ENCODE results near the gene TANK.
"Not testable (repeated sequence)": the region's sequence is repeated elsewhere in the genome, so short reads cannot be mapped to it uniquely, and the experiment has no call there.

TANK gene

DNA sequence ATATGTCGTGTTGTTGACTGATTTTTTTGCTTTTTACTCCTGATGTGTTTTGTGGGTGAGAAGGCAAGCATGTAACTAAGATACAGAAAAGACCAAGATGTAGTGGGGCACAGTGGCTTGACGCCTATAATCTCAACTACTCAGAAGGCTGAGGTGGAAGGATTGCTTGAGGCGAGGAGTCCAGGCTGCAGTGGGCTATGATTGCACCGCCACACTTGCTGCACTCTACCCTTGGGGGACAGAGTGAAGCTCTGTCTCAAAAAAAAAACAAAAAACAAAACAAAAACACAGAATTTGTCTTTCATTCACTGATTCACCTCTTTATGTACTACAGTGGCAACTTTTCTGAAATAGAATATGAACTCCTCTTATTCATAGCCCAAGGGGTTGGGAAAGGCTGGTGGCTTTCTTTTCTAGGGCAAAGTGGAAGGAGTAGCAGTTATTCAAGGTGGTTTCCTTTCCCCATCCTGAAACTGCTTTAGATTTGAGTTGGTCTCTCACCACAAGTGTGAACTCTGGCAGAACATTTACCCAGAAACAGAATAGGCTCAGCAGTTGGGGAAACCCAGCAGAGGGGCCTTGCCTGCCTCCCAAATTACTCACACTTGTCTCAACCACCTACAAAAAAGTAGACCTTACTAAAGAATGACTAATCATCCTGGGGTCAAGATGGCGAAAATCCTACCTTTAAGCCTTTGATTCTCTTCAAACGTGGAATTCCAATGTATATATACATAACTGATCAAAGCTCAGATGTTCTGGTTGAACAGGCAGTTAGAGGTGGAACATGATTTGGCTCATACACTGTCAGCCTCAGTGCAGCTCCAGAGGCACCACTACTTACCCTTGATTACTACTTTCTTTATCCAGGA lies 6.5 kb downstream of the TANK start:
- DNase-seq (ENCODE audit: low spot score): peak; percentile 84

DNA sequence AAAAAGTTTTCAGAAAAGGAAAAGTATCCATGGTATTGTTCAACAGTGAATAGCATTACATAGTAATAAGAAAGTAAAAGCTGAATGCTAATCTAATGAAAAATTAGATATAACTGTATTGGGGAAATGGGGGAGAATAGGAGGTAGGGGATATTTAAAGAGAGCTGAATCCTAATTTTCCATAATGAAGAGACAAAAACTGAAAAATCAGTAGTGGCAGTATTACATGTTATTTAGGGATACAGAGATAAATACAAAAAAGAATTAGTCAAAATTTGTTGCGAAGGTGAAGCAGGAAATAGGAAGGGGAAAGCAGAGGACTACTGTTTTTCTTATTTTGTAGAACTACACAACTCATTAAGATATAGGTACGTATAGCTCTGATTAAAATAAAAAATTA lies 9.1 kb downstream of the TANK start:
- no peak for DNase-seq (ENCODE audit: low spot score)

DNA sequence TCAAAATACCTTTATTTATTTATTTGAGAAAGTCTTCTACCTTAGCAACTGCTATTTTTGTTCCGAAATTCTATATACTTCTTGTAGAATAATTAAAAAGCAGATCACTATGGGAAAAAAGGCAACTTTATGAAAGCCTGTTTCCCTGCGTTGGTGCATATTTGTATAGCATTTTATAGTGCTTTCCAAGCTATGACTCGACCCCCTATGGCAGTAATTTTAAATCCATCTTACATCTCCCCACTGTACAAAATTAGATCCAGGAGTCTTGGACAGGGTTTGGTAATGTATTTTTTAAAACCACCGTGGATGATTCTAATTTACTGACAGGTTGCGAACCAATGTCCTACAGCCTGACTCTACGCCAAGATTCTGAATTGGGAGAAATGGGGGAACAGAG lies 10.1 kb downstream of the TANK start:
- no peak for DNase-seq (ENCODE audit: low spot score)

DNA sequence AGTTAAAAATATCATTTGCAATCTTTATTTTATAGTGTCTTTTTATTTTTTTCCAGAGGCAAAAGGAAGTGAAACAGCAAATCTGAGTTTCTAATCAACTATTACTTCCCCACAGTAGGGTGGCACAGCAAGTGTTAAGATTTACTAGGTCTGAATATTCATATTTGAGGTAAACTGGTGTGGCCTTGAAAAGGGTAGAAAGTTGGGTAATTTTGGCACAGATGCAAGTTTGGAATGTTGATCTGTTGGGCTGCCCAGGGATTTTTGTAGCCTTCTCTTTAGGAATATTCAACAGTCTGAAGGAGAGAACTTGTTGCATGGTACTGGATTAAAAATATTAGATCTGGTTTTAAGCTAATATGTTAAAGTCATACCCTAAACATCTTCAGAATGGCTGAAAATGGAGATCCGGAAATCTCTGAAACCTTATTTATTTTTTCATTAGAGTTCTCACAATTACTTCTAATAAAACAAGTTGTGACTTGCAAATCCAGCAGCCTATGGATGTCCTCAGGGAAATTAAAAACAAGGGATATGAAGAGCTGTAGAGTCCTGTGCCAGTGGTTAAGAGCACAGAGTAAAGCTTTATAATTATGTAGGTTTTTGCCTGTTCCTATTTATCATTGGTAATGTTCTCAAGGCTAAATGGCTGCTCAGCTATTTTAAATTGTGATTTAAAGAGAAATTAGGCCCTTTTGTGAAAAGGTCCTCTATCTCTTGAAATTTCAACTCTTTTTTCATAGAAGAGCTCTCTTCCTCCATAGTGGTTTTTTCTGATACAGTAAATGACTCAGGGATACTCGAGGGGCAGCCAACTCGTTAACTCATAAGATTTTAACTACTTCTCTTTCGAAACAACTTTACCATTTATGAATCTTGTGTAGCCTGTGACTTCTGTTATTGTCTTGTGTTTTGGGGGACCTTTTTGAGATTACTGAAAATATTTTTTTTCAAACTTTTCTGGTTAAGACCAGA lies 11.0 kb downstream of the TANK start:
- no peak for DNase-seq (ENCODE audit: low spot score)

- no peak for DNase-seq (ENCODE audit: low spot score)
Measured at GRCh38 chr2:161172901-161173540, 12.8 kb downstream of the TANK start.

GRCh38 chr2:161173541-161174194 lies 13.4 kb downstream of the TANK start:
- no peak for DNase-seq (ENCODE audit: low spot score)

DNA sequence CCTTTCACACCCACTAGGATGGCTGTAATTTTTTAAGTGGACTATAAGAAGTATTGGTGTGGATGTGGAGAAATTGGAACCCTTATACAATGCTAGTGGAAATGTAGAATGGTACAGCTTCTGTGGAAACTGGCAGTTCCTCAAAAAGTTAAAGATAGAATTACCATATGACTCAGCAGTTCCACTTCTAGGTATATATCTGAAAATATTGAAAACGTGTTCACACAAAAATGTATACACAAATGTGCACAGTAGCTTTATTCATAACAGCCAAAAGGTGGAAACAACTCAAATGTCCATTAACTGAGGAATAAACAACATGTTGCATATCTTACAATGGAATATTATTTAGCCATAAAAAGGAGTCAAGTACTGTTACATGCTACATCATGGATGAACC lies 17.7 kb downstream of the TANK start:
- no peak for DNase-seq (ENCODE audit: low spot score)

GRCh38 chr2:161178756-161179155 lies 18.5 kb downstream of the TANK start:
- DNase-seq (ENCODE audit: low spot score): no peak

GRCh38 chr2:161190050-161190449 lies 29.8 kb downstream of the TANK start:
- DNase-seq (ENCODE audit: low spot score): no peak

DNA sequence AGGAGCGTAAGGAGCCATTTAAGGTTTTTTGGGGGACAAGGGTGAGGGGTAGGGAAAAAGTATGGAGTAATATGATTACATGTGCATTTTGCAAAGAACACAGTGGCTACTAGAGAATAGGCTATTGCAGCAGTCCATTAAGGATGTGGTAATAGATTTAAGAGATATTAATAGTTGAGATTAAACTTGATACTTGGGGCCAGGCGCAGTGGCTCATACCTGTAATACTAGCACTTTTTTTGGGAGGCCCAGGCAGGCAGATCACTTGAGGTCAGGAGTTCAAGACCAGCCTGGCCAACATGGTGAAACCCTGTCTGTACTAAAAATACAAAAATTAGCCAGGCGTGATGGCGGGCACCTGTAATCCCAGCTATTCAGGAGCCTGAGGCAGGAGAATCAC lies 35.4 kb downstream of the TANK start:
- DNase-seq (ENCODE audit: low spot score): not testable (repeated sequence)

GRCh38 chr2:161199912-161200701 lies 39.9 kb downstream of the TANK start:
- DNase-seq (ENCODE audit: low spot score): peak; percentile 50

- no peak for DNase-seq (ENCODE audit: low spot score)
Measured at GRCh38 chr2:161204846-161205245, 44.6 kb downstream of the TANK start.

GRCh38 chr2:161206471-161207032 lies 46.3 kb downstream of the TANK start:
- DNase-seq (ENCODE audit: low spot score): no peak

- no peak for DNase-seq (ENCODE audit: low spot score)
Measured at GRCh38 chr2:161207941-161208340, 47.7 kb downstream of the TANK start.

DNA sequence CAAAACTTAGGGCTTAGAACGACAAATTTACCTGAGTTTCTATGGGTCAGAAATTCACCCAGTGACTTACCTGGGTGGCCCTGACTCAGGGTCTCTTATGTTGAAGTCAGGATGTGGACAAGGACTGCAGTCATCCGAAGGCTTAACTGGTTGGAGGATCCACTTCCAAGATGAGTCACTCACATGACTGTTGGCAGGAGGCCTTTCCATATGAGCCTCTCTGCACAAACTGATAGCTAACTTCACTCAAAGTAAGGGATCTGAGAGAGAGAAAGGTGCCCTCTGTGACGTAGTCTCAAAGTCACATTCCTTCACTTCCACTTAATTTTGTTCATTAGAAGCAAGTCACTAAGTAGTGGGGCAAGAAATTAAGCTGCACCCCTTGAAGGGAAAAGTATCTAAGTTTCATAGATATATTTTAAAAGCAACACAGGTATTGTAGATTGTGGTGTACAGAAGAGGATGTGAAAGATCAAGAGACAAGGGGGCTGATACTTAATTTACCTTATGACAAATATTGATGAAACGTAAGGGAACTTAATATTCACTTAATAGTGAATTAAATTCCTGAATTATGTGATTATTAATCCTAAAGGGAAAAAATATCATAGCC lies 48.4 kb downstream of the TANK start:
- DNase-seq (ENCODE audit: low spot score): no peak

- DNase-seq (ENCODE audit: low spot score): no peak
Measured at GRCh38 chr2:161209902-161210301, 49.7 kb downstream of the TANK start.

GRCh38 chr2:161217597-161218185 lies 57.5 kb downstream of the TANK start:
- no peak for DNase-seq (ENCODE audit: low spot score)

DNA sequence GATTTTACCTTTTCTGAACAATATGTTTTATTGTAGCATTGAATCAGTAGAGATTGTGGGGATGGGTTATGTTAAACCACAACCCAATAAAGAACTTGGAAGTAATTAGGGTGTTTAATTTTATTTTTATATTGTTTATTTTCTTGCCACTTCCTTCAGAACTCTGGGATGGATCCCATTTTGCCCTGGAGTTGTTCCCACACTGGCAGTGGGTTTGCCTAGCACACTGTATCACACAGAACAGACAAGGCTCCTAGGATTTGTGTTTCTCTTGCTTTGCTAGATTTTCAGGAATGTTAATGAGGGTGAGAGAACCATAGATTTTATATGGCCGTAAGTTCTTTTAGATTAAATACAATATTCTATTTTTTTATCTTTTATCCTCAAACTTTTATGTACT lies 59.0 kb downstream of the TANK start:
- no peak for DNase-seq (ENCODE audit: low spot score)

GRCh38 chr2:161223139-161223732 lies 63.0 kb downstream of the TANK start:
- DNase-seq (ENCODE audit: low spot score): peak; percentile 65

Measured in CD4-positive, alpha-beta T cell treated with Interleukin-2 at 100 ng/mL for 4 hours (primary cell).